ENCODE results near the gene RNF220. TPM values are rescaled to one million over a fixed set of nuclear protein-coding genes. Genes with fewer than 3 reads are reported as not detected.

The RNF220 gene
- total and polyA plus RNA-seq, 2 of the 4 experiments (the other 2 are of a cell fraction), result 71.8 to 77.1 TPM

DNA sequence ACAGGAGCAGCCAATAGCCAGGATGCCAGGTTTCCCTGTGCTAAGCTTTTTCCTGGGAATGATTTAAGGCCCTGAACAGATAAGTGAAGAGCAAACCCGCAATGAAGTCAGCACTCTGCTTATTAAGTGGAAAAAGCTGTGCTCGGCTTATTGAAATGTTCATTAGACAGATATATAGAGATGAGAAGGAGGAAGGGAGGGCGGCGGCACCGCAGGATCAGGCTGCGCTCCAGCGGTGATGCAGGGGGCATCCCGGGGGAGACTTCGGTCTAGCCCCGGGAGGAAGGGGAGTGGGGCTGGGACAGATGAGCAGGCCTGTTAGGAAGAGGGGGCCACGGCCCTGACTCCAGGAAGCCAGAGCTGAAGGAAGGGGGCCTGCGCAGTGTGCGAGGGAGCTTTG lies 154.3 kb downstream of the RNF220 start:
- H3K27me3 ChIP-seq (ENCODE audit: control insufficient read depth, insufficient read depth, low read length), result peaks cover 52% of the 10 kb centered on the region
- BruUV-seq (replicated peaks), result no TSS peak

More for the DNA sequence above, 154.3 kb downstream of the RNF220 start:
- Histone ChIP-seq H3K9ac (ENCODE audit: low read depth, low read length) (no peak overlapping the region), H3K27ac (ENCODE audit: insufficient read depth, low read length) (no peak overlapping the region), H2BK5ac (ENCODE audit: low read depth, low read length, poor library complexity, severe bottlenecking) (no peak overlapping the region), H3K4me1 (ENCODE audit: control insufficient read depth, insufficient read depth, low read length) (no peaks in the 10 kb centered on the region), H3K9me1 (ENCODE audit: insufficient read depth, low read length) (no peaks in the 10 kb centered on the region), H2AK9ac (replicated peaks; ENCODE audit: low read depth, low read length, poor library complexity) (no peak overlapping the region), H2BK15ac (ENCODE audit: low read depth, low read length) (no peak overlapping the region), H3K4me2 (ENCODE audit: low read depth, low read length) (no peak overlapping the region), H3K23ac (ENCODE audit: low read depth, low read length) (no peak overlapping the region), H2BK20ac (ENCODE audit: low read depth, low read length) (no peak overlapping the region), H4K5ac (ENCODE audit: low read depth, low read length) (no peak overlapping the region), H3K14ac (replicated peaks; ENCODE audit: low read depth, low read length) (no peak overlapping the region), H3K4ac (ENCODE audit: low read depth, low read length) (no peak overlapping the region), H3K9me3 (ENCODE audit: control insufficient read depth, insufficient read depth, low read length) (no peaks in the 10 kb centered on the region), H3K18ac (ENCODE audit: low read depth, low read length) (no peak overlapping the region), H2AK5ac (ENCODE audit: low read depth, low read length) (no peak overlapping the region), H3K56ac (ENCODE audit: extremely low read depth, insufficient read depth, low read length) (no peak overlapping the region), H3K36me3 (ENCODE audit: control insufficient read depth, insufficient read depth, low read length) (no peaks in the 10 kb centered on the region), H3K4me3 (ENCODE audit: insufficient read depth, low read depth, low read length) (no peak overlapping the region), H4K91ac (ENCODE audit: insufficient read depth, low read depth, low read length) (no peak overlapping the region), H4K8ac (ENCODE audit: low read depth in 2 of 2, low read length in 2 of 2) (no peak overlapping the region), H4K20me1 (ENCODE audit: insufficient read depth, low read length) (no peaks in the 10 kb centered on the region), H3K79me1 (ENCODE audit: low read depth in 1 of 2, low read length in 2 of 2) (no peaks in the 10 kb centered on the region), H2BK120ac (ENCODE audit: low read depth, low read length) (no peak overlapping the region), H2AFZ (replicated peaks; ENCODE audit: low read length, poor library complexity) (no peak overlapping the region)
- ChIA-PET POLR2A (ENCODE audit: unreplicated experiment) (no interaction called here), CTCF (interaction anchor here (1.1 kb wide), 1 partner anchor 13 kb away, joined by 3 read pairs; no protein-coding TSS in a partner anchor)
- 56% methylated on average over 11 of the region's 13 CpGs; no CpG with 5 or more reads in 1 of the 2 experiments for WGBS, 2 experiments (ENCODE audit: extremely low coverage in 2 of 2, insufficient read length in 1 of 2)
- ATAC-seq (ENCODE audit: low read depth) (no peak), DNase-seq (no peak)
- dilution Hi-C loops (cut with HindIII; ENCODE audit: low sequenced_read_pairs, unreplicated experiment), result no loop called here
- intact Hi-C loops (cut with micrococcal nuclease), result no loop called here
- in situ Hi-C loops (cut with MboI; ENCODE audit: low sequenced_read_pairs), result no loop called here
- TF ChIP-seq, protein P1, sequence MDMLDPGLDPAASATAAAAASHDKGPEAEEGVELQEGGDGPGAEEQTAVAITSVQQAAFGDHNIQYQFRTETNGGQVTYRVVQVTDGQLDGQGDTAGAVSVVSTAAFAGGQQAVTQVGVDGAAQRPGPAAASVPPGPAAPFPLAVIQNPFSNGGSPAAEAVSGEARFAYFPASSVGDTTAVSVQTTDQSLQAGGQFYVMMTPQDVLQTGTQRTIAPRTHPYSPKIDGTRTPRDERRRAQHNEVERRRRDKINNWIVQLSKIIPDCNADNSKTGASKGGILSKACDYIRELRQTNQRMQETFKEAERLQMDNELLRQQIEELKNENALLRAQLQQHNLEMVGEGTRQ (IDR thresholded peaks at IDR 0.05; ENCODE audit: low read depth, low read length), result no peak
- TF ChIP-seq, protein P2, sequence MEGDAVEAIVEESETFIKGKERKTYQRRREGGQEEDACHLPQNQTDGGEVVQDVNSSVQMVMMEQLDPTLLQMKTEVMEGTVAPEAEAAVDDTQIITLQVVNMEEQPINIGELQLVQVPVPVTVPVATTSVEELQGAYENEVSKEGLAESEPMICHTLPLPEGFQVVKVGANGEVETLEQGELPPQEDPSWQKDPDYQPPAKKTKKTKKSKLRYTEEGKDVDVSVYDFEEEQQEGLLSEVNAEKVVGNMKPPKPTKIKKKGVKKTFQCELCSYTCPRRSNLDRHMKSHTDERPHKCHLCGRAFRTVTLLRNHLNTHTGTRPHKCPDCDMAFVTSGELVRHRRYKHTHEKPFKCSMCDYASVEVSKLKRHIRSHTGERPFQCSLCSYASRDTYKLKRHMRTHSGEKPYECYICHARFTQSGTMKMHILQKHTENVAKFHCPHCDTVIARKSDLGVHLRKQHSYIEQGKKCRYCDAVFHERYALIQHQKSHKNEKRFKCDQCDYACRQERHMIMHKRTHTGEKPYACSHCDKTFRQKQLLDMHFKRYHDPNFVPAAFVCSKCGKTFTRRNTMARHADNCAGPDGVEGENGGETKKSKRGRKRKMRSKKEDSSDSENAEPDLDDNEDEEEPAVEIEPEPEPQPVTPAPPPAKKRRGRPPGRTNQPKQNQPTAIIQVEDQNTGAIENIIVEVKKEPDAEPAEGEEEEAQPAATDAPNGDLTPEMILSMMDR (conservative IDR thresholded peaks at IDR 0.05; ENCODE audit: low read depth, low read length), result no peak
- TF ChIP-seq CEBPB (IDR thresholded peaks at IDR 0.05; ENCODE audit: low read depth, low read length) (no peak), RFX5 (IDR thresholded peaks at IDR 0.05; ENCODE audit: low read depth, low read length) (no peak), MAZ (IDR thresholded peaks at IDR 0.05; ENCODE audit: borderline replicate concordance, low read depth, low read length) (no peak), FOS (IDR thresholded peaks at IDR 0.05; ENCODE audit: low read depth, low read length) (no peak), NFE2L2 (IDR thresholded peaks at IDR 0.05; ENCODE audit: low read depth, low read length) (no peak)
